GM19467 (cell line): Measurements from ENCODE around the gene PNRC1.
"Not testable (repeated sequence)": the region's sequence is repeated elsewhere in the genome, so short reads cannot be mapped to it uniquely, and the experiment has no call there.

ENCODE experiments used
- ATAC-seq: cut with Tn5 transposase; IDR thresholded peaks from one replicate; pipeline ENCODE4 v1.9.1; 2021; ENCODE audit warnings: mild to moderate bottlenecking, moderate library complexity; ENCODE audit not compliant: unreplicated experiment

Gene PNRC1

DNA sequence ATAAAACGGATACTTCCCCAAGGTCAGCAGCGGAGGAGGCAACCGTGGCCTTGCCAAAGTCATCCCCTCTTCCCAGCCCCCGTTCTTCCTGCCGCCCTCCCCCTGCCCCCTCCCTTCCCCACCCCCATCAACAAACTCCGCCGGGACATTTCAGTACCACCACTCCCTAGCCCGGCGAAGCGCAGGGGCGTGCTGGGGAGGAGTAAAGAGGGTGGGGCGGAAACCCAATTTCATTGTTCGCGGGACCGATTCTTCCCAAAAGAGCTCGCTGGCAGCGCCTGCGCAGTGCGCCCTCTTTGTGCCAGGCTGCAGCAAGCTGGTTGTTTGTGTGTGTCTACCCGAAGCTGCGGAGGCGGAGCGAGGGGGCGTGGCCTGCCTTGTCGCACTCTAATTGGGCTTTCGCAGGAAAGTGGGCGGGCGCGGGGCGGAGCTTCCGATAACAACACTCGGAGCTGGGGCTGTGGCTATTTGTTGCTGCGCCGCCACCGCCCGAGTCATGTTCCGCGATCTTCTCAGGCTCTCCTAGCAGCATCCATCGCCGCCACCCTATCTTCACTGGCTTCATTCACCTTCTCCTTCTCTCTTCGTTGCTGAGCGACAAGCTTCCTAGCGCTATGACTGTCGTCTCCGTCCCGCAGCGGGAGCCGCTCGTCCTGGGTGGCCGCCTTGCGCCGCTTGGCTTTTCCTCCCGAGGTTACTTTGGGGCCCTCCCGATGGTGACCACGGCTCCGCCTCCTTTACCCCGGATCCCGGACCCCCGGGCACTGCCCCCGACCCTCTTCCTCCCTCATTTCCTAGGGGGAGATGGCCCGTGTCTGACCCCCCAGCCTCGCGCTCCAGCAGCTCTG lies at the start of gene PNRC1:
PNRC1 (plus strand) TSS at position 471 of the 848 bp plus-strand sequence; CDS start at position 615, 144 bp downstream.
- ATAC-seq = peak; percentile 74

DNA sequence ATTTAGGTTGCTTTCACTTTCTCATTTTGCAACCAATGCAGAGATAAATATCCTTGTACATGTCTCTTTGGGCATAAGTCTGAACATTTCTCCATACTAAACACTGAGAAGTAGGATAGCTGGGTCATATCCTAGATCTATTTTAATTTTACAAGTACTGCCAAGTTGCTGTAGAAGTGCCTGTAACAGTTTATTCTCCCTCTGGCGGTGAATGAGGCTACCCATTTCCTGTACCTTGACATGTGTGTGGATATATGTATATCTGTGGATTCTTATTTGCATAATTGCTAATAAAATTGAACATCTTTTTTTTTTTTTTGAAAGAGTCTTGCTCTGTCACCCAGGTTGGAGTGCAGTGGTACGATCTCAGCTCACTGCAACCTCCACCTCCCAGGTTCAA lies 48.0 kb upstream of the PNRC1 start:
- no peak for ATAC-seq

DNA sequence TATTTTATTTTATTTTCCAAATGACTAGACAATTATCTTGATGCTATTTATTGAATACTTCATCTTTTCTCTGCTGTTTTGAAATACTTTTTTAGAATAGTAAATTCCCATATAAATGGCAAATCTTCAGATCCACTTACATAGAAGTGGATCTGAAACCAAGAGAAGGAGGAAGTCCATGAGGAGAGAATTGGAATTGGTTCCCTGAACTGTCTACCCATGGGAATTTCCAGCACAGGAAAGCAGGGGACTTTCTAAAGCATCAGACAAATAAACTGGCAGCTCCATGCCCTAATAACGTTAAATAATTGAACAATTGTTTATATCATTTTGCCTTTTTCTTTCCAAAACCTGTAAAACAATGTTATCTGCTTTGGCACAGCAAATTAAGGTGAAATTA lies 47.1 kb upstream of the PNRC1 start:
- ATAC-seq = no peak

DNA sequence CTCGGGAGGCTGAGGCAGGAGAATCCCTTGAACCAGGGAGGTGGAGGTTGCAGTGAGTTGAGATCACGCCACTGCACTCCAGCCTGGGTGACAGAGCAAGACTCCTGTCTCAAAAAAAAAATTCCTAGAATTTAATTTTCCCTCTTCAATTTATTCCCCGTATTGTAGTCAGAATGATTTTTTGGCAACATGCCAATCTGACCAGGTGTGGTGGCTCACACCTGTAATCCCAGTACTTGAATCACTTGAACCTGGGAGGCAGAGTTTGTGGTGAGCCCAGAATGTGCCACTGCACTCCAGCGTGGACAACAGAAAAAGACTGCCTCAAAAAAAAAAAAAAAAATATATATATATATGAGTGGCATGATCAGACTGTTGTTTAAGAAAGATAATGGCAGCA lies 46.4 kb upstream of the PNRC1 start:
- not testable (repeated sequence) for ATAC-seq

DNA sequence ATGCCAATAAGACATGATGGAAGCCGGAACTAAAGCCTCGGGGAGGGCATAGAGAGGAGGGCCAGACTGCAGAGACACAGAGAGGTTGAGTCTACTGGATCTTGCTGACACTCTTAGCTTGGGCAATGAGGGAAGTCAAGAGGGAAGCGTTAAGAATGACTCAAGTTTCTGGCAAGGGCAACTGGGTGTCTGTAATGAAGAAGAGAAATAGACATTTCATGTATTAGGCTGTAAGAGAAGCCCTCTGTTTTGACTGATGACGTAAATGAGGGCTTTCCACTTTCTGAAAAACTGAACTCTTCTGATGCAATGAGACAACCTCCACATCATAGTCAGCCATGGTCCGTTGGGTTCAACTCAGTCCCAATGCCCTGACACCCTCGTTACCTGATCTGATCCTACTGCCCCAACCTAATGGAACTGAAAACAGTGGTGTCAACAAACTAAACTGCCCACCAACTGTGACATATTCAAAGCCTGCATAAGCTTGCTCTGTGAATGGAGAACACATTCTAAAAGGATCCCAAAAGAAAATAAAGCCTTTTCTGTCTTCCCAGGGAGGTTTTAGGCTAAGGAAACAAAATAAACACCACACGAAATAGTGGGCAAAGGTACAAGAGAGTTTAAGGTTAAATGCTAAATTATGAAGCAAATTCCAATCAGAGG lies 45.8 kb upstream of the PNRC1 start:
- no peak for ATAC-seq

DNA sequence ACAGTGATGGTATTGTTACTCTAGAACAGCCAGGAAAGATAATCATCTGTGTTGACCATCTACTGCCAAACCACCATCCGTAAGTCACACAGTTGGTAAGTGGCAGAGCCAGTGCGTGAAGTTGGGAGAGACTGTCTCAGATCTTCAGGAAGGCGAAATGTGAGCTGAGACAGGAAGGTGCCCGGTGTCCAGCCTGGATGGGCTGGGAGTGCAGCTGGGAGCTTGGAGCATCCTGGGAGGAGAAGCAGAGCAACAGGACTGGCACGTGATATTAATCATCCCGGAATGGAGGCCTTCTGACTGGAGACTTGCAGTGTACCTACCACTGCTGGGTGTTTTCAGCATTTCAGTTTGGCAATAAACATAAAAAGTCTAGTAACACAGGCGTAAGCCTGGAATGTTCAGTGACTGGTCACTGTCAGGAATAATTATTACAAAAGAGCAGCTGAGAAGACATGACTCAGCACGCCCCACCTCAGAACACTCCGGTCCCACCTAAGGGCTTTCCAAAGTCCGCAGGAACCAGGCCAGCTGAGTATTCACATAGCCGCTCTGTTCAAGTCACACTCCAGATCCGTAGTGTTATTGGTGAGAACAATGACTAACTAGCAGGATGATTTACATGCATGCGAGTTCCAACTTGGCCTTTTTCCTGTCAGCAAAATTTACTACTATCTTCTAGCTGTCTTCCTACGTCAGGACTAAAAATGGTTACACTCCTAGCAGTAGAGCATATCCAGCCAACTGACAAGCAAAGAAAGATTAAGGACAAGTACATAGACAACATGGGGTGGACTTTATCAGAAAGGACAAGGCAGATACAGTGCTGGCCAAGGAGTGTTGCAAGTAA lies 45.1 kb upstream of the PNRC1 start:
- no peak for ATAC-seq

DNA sequence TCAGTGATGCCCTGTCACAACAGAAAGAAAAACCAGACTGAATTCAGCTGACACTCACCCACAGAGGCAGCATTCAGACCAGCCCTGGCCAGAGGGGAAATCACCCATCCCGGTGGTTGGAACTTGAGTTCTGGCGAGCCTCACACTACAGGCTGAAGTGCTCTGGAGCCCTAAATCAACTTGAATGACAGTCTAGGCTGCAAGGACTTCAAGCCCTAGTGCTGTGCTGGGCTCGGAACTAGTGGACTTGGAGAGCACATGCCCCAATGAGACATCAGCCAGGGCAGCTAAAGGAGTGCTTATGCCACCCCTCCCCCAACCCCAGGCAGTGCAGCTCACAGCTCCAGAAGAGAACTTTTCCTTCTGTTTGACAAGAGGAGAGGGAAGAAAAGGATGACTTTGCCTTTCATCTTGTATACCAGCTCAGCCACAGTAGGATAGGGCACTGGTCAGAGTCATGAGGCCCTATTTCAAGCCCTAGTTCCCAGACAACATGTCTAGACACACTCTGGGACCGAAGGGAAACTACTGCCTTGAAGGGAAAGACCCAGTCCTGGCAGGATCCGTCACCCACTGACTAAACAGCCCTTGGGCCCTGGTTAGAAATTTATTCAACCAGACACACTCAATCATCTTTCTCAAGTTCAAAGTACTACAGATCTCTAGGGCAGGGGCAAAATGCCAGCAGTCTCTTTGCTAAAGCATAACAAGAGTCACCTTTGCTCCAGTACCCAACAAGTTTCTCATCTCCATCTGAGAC lies 43.2 kb upstream of the PNRC1 start:
- ATAC-seq = no peak

DNA sequence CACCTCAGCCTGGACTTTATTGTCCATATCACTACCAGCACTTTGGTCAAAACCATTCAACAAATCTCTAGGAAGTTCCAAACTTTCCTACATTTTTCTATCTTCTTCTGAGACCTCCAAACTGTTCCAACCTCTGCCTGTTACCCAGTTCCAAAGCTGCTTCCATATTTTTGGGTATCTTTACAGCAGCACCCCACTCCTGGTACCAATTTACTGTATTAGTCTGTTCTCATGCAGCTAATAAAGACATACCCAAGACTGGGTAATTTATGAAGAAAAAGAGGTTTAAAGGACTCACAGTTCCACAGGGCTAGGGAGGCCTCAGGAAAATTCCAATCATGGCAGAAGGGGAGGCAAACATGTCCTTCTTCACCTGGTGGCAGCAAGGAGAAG lies 42.7 kb upstream of the PNRC1 start:
- not testable (repeated sequence) for ATAC-seq

DNA sequence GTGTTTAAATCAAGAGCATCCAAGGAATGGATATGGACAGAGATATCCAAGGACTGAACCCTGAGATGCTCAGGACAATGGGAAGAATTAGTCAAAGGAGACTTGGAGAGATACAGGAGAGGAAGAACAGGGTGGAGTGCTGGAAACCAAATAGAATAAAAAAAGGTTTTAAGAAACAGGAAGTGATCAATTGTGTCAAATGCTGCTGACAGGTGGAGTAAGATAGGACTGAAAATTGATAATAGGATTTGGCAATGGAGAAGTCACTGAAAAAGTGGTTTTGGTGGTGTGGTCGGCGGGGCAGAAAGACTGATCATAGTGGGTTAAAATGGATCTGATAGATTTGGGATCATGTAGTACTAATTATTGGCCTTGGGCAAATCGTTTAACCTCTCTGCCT lies 37.9 kb upstream of the PNRC1 start:
- no peak for ATAC-seq

DNA sequence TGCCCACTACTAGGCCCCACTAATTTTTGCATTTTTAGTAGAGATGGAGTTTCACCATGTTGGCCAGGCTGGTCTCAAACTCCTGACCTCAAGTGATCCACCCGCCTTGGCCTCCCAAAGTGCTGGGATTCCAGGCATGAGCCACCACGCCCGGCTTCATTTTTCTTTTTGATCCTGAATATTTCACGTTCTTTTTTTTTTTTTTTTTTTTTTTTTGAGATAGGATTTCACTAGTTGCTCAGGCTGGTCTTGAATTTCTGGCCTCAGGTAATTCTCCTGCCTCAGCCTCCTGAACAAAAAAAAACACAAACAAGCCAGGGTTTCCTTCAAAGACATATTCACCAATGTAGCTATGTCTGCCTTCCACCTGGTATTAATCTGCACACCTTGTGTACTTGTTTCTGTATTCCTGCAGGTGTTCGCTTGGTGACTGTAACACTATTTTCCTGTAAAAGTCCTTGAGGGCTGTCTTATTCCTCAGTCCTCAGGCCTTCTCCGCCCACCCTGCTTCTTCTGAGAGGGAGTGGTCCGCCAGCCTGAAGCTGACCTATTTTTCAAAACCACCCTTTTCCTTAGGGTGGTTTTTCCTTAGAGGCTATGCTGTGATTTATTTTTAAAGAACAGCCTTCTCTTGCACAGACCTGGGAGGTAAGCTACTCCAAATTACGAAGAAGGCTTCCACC lies 36.1 kb upstream of the PNRC1 start:
- ATAC-seq = no peak

DNA sequence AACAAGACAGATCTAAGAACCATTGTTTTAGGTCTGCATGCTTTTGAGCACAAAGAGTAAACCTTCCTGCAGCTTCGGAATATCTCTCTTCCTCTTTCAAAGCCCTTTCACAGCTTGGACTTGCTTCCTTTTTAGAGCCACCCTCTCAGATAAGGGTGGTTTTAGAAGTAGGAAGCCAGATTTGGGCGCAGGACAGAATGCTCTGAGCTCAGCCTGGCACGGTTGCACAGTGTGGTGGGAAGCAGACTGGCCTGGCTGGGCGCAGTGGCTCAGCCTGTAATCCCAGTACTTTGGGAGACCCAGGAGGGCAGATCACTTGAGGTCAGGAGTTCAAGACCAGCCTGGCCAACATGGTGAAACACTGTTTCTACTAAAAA lies 35.6 kb upstream of the PNRC1 start:
- no peak for ATAC-seq

DNA sequence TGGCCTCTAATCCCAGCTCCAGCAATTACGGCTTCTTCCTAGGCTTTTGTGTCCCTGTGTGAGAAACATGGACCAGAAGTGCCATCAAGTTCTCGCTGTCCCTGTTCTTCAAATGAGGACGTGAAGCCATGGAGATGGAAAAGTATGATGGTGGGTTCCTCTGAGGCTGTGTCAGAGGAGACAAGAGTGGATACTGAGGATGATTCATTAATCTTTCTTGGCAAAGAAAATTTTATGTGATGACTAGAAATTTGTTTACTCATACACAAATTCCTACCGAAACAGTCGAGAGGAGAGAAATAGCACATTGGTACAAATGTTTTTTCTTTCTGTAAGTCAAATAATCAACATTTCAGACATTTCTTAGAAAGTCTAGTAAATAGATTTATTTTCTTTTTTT lies 35.0 kb upstream of the PNRC1 start:
- ATAC-seq = no peak

DNA sequence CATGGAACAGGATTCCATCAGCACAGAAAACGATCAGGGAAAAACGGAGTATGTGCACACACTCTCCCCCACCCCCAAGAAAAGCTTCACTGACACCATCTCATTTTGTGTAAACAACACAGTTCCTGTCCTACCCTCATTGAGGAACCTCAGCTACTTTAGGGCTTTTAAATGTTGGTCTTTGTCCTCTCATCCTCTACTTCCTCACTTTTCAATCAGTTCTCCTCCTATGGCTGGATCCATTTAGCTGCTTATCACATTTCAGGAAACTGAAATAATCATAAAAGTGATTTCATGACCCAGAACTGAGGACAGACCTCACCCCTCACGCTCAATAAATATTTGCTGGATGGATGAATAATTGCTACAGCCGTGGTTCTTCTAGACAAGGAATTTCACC lies 33.1 kb upstream of the PNRC1 start:
- no peak for ATAC-seq

DNA sequence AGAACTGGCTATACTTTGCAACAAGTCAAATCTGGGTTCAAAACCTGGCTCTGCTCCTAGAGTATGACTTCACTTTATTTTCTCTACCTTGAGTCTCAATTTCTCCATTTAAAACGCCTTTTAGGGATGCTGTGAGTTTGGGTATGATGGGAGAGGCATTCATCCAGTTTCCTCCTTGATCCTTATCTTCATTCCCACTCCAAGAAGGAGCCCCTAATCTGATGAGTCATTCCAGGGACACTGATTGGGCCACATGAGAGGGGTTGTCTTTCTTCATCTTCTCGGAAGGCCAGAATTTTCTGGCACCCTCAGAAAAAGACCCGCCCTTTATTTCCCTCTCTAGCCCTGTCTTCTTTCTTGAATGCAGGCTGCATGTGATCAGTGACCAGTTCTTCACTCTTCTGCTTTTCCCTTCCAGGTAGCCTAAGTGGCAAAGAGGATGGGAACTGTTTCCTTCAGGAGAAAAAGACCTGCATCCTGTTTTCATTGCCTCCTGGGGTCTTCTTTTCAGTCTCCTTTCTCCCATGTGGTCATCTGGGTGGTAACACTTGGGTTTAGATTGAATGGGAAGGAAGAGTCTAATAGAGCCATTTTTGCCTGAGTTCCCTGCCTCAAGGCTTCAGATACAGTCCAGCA lies 32.1 kb upstream of the PNRC1 start:
- ATAC-seq = no peak

DNA sequence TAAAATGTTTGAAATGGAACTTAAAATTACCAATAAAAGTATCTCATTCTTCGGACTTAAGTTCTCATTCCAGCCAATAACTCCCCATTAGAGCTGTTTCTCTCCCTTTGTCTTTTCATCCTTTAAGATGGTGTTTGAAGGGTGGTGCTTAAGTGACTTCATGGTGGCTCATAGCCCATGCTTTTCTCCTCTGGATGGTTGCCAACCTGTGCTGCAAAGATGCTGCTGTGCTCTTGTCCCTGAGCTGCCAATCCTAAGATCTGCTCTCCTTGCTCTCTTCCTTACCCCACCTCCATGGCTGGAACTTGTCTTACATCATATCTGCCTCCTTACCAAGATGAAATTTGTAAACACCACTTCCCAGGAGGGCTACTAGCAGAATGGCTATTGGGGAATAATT lies 31.6 kb upstream of the PNRC1 start:
- no peak for ATAC-seq

DNA sequence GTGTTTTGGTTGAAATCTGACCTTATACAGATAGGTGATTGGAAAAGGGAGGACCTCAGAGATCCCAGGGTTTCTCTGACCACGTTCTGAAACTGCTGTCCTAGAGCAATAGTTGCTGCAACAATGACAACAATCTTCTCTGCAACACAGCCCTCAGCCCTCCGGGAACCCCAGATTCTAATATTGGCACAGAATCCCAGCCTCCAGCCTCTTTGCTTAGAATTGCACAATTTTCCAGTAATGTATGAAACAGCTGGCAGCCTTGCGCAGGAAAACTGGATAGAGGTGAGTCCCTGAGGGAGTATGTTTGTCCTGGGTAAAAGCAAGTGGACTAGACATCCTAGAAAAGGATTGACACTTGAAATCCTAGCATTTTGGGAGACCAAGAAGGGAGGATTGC lies 30.4 kb upstream of the PNRC1 start:
- ATAC-seq = no peak

DNA sequence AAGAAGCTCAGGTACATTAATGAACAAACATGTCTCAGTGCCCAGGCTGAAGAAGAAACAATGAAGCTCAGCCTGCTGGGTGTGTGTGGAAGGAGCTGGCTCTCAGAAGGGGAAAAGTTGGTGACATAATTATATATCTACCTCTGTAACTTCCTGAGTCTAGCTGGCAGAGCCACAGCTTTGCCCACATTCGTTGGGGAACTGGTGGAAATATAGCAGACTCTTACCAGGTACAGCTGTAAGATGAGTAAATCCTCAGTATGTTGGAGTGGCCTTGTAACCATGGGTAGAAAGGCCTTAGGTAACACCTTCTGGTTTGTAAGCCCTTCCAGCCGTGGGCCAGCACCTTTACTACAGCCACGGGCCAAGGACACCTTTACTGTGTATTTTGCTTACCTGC lies 29.9 kb upstream of the PNRC1 start:
- ATAC-seq = no peak

DNA sequence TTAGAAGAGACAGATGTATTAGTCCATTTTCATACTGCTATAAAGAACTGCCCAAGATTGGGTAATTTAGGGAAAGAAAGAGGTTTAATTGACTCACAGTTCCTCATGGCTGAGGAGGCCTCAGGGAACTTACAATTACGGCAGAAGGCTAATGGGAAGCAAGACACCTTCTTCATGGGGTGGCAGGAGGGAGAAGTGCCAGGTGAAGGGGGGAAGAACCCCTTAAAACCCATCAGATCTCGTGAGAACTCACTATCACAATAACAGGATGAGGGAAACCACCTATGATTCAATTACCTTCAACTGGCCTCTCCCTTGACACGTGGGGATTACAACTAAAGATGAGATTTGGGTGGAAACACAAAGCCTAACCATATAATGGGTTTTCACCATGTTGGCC lies 28.9 kb upstream of the PNRC1 start:
- ATAC-seq = no peak

DNA sequence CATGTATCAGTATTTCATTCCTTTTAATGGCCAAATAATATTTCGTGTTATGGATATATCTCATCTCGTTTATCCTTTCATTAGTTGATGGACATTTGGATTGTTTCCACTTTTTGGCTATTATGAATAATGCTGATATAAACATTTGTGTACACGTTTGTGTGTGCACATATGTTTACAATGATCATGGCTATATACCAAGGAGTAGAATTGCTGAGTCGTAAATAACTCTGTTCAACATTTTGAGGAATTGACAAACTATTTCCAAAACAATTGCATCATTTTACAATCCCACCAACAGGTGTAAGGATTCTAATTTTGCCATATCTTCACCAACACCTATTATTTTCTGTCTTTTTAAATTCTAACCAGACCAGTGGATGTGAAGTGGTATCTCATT lies 26.3 kb upstream of the PNRC1 start:
- ATAC-seq = no peak

DNA sequence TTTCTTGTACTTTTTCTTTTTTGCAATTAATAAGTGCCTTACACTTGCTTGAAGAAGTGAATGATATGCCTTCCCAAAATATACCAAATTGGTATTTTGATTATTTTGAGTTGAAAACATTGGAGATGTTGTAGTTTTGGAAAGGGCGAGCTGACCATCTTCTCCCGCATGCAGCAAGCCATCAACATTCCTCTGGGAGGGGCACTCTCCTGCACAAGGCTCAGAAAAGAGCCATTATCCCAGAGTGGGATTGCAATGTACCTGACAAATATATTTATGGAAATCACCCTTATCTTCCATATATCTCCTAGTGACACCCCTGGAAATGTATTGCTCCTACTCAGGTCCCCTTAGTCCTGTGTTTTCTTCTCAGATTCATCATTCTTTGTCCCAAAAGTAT lies 22.8 kb upstream of the PNRC1 start:
- no peak for ATAC-seq
